PC-3 (cell line): ENCODE measurements around the gene ZFPL1. TPM values are rescaled to one million over a fixed set of nuclear protein-coding genes. Genes with fewer than 3 reads are reported as not detected.

Source experiments
- ATAC-seq: fragments of 200-7000 bp; cut with Tn5 transposase; 2 replicates; pipeline ENCODE4 v1.9.1; 2020; ENCODE audit warnings: mild to moderate bottlenecking, moderate library complexity
- BruUV-seq: library from RNA; stranded (reverse); fragments of 400-500 nt; replicated peaks from 2 replicates; lab custom pipeline; 2021; lab: Mats Ljungman, UMichigan
- CTCF ChIA-PET: fragments of 300-600 bp; sonication (Branson Sonifier 250); formaldehyde crosslinking; loops from one replicate; lab custom pipeline; 2022; ENCODE audit warnings: antibody characterized with exemption; lab: Charles Lee
- POLR2A ChIA-PET: fragments of 300-600 bp; sonication (Branson Sonifier 250); formaldehyde crosslinking; loops from one replicate; lab custom pipeline; 2022; ENCODE audit warnings: antibody characterized with exemption; ENCODE audit not compliant: unreplicated experiment; lab: Charles Lee
- DNase-seq: peaks from one replicate; pipeline ENCODE4 v3.0.0-alpha.2; 2015
- H2AFZ ChIP-seq: fragments of 300-600 bp; sonication (generic); 2 replicates; pipeline ENCODE4 v1.6.0; 2016; ENCODE audit warnings: antibody characterized with exemption, low read length
- H3F3A ChIP-seq: fragments of 300-600 bp; sonication (generic); one replicate; pipeline ENCODE4 v1.6.0; 2017; ENCODE audit warnings: antibody characterized with exemption, low read length, control low read depth, mild to moderate bottlenecking; ENCODE audit not compliant: unreplicated experiment
- H3K27ac ChIP-seq: fragments of 300-600 bp; sonication (generic); 2 replicates; pipeline ENCODE4 v1.5.1; 2016; ENCODE audit warnings: mild to moderate bottlenecking, low read length
- H3K27me3 ChIP-seq: fragments of 300-600 bp; sonication (generic); 2 replicates; pipeline ENCODE4 v1.6.1; 2016; ENCODE audit warnings: low read length, mixed read lengths
- H3K36me3 ChIP-seq: fragments of 300-600 bp; sonication (generic); 2 replicates; pipeline ENCODE4 v1.6.1; 2016; ENCODE audit warnings: low read depth, mixed run types, low read length, mixed read lengths
- H3K4me1 ChIP-seq: fragments of 300-600 bp; sonication (generic); 2 replicates; pipeline ENCODE4 v1.5.1; 2016; ENCODE audit warnings: low read length; ENCODE audit not compliant: insufficient read depth
- H3K4me2 ChIP-seq: fragments of 300-600 bp; sonication (generic); 2 replicates; pipeline ENCODE4 v1.6.0; 2016; ENCODE audit warnings: low read length
- H3K4me3 ChIP-seq: fragments of 300-600 bp; sonication (generic); 2 replicates; pipeline ENCODE4 v1.5.1; 2016; ENCODE audit warnings: mild to moderate bottlenecking, low read length, mixed read lengths
- H3K79me2 ChIP-seq: fragments of 300-600 bp; sonication (generic); 2 replicates; pipeline ENCODE4 v1.6.1; 2017; ENCODE audit warnings: low read length, mixed read lengths
- H3K9ac ChIP-seq: fragments of 300-600 bp; sonication (generic); 2 replicates; pipeline ENCODE4 v1.6.0; 2016; ENCODE audit warnings: mild to moderate bottlenecking, low read length
- H3K9me2 ChIP-seq: fragments of 300-600 bp; sonication (generic); replicated peaks from 2 replicates; pipeline ENCODE4 v1.6.1; 2016; ENCODE audit warnings: mixed run types, low read length, mixed read lengths
- H3K9me3 ChIP-seq: fragments of 300-600 bp; sonication (generic); 2 replicates; pipeline ENCODE4 v1.6.1; 2016; ENCODE audit warnings: low read length, mixed read lengths
- H4K20me1 ChIP-seq: fragments of 300-600 bp; sonication (generic); 2 replicates; pipeline ENCODE4 v1.6.1; 2016; ENCODE audit warnings: low read length, mixed read lengths
- CTCF ChIP-seq: fragments of 300-600 bp; sonication (generic); conservative IDR thresholded peaks from 2 replicates; pipeline ENCODE4 v1.5.1; 2017; ENCODE audit warnings: antibody characterized with exemption, low read depth, mild to moderate bottlenecking, low read length
- EZH2 ChIP-seq: fragments of 300-600 bp; sonication (generic); IDR thresholded peaks from one replicate; pipeline ENCODE4 v1.6.1; 2017; ENCODE audit warnings: antibody characterized with exemption, mild to moderate bottlenecking, low read length; ENCODE audit not compliant: unreplicated experiment
- EZH2phosphoT487 ChIP-seq: fragments of 300-600 bp; sonication (generic); IDR thresholded peaks from 2 replicates; pipeline ENCODE4 v1.6.1; 2018; ENCODE audit warnings: mild to moderate bottlenecking, antibody characterized with exemption, low read length, borderline replicate concordance
- intact Hi-C: fragments of 100-400 bp; cut with micrococcal nuclease; formaldehyde crosslinking; loops from 2 replicates; pipeline ENCODE4 v1.9.0; 2023
- total RNA-seq: library from RNA; depleted of rRNA; stranded (reverse); fragments of >200 nt; gene quantifications from 2 replicates; pipeline ENCODE4 v1.2.3, GENCODE V29; 2014

The ZFPL1 gene
- total RNA-seq, 1 experiment from 2014 or later, result 103 TPM

- ChIA-PET CTCF (no interaction called here), POLR2A (no interaction called here)
- Histone ChIP-seq H3K4me1 (no peaks in the 10 kb centered on the region), H3K4me2 (no peak overlapping the region), H3K36me3 (no peaks in the 10 kb centered on the region), H3K27me3 (no peaks in the 10 kb centered on the region), H3K79me2 (no peaks in the 10 kb centered on the region), H3K9me3 (no peaks in the 10 kb centered on the region), H4K20me1 (no peaks in the 10 kb centered on the region), H3K27ac (no peak overlapping the region), H3K9ac (no peak overlapping the region), H3K4me3 (no peak overlapping the region), H3F3A (no peaks in the 10 kb centered on the region), H3K9me2 (no peaks in the 10 kb centered on the region), H2AFZ (no peak overlapping the region)
- TF ChIP-seq CTCF (no peak), EZH2phosphoT487 (no peak), EZH2 (no peak)
- ATAC-seq (no peak), DNase-seq (no peak)
- BruUV-seq, result no TSS peak
- intact Hi-C loops, result no loop called here
Measured at GRCh38 chr11:65066315-65066714, 17.7 kb upstream of the ZFPL1 start.

- no peaks in the 10 kb centered on the region for H3K9me3 ChIP-seq
- H3K4me2 ChIP-seq, result no peak overlapping the region
- H3K27me3 ChIP-seq, result no peaks in the 10 kb centered on the region
- ChIA-PET POLR2A (no interaction called here), CTCF (no interaction called here)
- TF ChIP-seq EZH2phosphoT487, result no peak
- TF ChIP-seq CTCF, result no peak
- no peak for TF ChIP-seq EZH2
- H3K79me2 ChIP-seq, result no peaks in the 10 kb centered on the region
- no peaks in the 10 kb centered on the region for H4K20me1 ChIP-seq
- intact Hi-C loops, result no loop called here
- no peaks in the 10 kb centered on the region for H3F3A ChIP-seq
- no peaks in the 10 kb centered on the region for H3K9me2 ChIP-seq
- H3K4me3 ChIP-seq, result no peak overlapping the region
- no TSS peak for BruUV-seq
- no peaks in the 10 kb centered on the region for H3K36me3 ChIP-seq
- H3K4me1 ChIP-seq, result no peaks in the 10 kb centered on the region
- no peak overlapping the region for H3K27ac ChIP-seq
- H2AFZ ChIP-seq, result no peak overlapping the region
- DNase-seq (no peak), ATAC-seq (no peak)
- H3K9ac ChIP-seq, result no peak overlapping the region
Measured at GRCh38 chr11:65066805-65067291, 17.2 kb upstream of the ZFPL1 start.

GRCh38 chr11:65067446-65067845, 16.6 kb upstream of the ZFPL1 start:
- H3K36me3 ChIP-seq, result no peaks in the 10 kb centered on the region
- DNase-seq (no peak), ATAC-seq (no peak)
- no peak overlapping the region for H3K27ac ChIP-seq
- TF ChIP-seq EZH2 (no peak), EZH2phosphoT487 (no peak), CTCF (no peak)
- no peak overlapping the region for H3K4me2 ChIP-seq
- ChIA-PET POLR2A (no interaction called here), CTCF (no interaction called here)
- H3K9me3 ChIP-seq, result no peaks in the 10 kb centered on the region
- H3K4me3 ChIP-seq, result no peak overlapping the region
- no peaks in the 10 kb centered on the region for H3K79me2 ChIP-seq
- no peak overlapping the region for H2AFZ ChIP-seq
- H3K9me2 ChIP-seq, result no peaks in the 10 kb centered on the region
- no TSS peak for BruUV-seq
- H3K27me3 ChIP-seq, result no peaks in the 10 kb centered on the region
- no peaks in the 10 kb centered on the region for H3K4me1 ChIP-seq
- H3K9ac ChIP-seq, result no peak overlapping the region
- no peaks in the 10 kb centered on the region for H4K20me1 ChIP-seq
- H3F3A ChIP-seq, result no peaks in the 10 kb centered on the region
- intact Hi-C loops, result no loop called here
